ENCODE data around the gene ARHGAP35.

The ARHGAP35 gene

DNA sequence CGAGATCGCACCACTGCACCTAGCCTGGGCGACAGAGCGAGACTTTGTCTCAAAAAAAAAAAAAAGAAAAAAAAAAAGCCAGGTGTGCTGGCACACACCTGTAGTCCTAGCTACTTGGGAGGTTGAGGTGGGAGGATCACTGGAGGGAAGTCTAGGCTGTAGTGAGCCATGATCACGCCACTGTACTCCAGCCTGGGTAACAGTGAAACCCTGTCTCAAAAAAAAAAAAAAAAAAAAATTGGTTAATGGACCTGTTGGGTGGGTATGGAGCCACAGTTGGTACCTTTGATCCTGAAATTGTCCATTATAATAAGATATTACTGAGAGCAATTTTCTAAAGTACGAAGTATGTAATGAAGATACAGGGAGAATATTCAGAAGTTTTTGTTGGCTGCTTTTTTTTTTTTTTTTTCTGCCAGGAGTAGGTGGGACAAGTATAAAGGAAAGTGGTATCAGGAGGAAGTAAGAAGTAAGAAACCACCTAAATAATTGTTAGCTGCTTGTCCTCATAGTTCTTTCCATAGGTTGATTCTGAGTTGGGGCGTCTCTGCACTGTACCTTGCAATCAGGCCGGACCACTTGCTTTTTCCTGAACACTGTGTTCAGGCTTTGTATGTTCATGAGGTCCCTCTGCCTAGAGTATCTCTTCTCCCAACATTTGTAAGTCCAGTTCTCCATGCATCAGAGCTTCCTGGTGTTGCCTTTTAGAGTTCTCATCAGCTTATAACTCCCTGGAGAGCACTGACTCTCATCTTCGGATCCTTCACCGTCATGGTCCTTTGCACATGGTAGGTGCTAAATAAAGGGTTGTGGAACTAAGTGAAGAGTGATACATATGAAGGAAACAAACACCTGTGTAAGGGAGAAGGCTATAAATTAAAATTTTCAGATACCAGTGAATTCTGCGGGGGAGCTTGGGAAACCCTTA, 31.7 kb downstream of the ARHGAP35 start:
- DNase-seq (ENCODE audit: low read depth, low spot score) = no peak
- TF ChIP-seq, protein P1, sequence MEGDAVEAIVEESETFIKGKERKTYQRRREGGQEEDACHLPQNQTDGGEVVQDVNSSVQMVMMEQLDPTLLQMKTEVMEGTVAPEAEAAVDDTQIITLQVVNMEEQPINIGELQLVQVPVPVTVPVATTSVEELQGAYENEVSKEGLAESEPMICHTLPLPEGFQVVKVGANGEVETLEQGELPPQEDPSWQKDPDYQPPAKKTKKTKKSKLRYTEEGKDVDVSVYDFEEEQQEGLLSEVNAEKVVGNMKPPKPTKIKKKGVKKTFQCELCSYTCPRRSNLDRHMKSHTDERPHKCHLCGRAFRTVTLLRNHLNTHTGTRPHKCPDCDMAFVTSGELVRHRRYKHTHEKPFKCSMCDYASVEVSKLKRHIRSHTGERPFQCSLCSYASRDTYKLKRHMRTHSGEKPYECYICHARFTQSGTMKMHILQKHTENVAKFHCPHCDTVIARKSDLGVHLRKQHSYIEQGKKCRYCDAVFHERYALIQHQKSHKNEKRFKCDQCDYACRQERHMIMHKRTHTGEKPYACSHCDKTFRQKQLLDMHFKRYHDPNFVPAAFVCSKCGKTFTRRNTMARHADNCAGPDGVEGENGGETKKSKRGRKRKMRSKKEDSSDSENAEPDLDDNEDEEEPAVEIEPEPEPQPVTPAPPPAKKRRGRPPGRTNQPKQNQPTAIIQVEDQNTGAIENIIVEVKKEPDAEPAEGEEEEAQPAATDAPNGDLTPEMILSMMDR (IDR thresholded peaks at IDR 0.05; ENCODE audit: low read depth, low read length) = no peak
- in situ Hi-C loops (cut with HindIII; ENCODE audit: low sequenced_read_pairs) = no loop called here
- no peak overlapping the region for H3K4me3 ChIP-seq (ENCODE audit: low read depth, low read length)

DNA sequence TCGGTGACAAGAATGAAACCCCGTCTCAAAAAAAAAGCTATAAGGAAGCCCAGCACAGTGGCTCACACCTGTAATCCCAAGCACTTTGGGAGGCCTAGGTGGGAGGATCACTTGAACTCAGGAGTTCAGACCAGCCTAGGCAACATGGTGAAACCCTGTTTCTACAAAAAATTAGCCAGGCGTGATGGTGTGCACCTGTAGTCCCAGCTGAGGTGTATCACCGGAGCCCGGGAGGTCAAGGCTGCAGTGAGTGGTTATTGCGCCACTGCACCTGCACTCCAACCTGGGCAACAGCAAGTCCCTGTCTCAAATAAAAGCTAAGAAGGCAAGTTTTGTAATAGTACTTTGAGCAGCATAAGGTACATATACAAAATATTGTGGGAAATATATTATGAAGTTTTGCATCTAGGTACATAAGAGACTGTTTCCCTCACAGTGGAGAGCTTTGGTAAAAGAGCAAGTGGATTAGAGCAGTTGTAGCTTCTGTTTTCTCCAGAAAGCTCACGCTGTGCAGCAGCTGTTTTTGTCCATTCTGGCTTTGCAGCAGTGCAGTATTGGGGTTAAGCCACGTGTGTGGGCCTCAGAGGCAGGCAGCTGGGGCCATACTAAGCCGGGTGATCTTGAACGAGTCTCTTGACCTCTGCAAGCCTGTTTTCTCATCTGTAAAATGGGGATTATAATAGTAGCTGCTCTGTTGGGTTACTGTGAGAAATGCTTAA, 35.4 kb downstream of the ARHGAP35 start:
- in situ Hi-C loops (cut with HindIII; ENCODE audit: low sequenced_read_pairs) = no loop called here
- no peak overlapping the region for H3K4me3 ChIP-seq (ENCODE audit: low read depth, low read length)
- DNase-seq (ENCODE audit: low read depth, low spot score) = no peak
- TF ChIP-seq, protein P1 (IDR thresholded peaks at IDR 0.05; ENCODE audit: low read depth, low read length) = no peak

DNA sequence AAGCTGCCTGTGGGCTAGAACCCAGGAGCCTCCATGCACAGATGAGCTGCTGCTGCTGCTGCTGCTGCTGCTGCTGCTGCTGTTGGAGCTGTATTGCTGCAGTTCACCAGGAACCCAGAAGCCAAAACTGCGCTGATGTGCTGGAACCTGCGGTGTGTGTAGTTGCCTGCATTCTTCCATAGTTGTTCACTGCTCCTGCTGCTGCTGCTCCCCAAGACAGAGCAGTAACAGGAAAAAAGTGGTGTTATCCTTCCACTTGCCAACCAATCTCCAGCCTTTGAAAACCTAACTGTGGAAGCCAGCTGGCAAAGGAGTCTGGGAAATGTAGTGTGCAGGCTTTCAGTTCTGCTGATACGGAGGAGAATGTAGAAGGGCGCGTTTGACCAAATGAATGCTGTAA, 37.9 kb downstream of the ARHGAP35 start:
- in situ Hi-C loops (cut with HindIII; ENCODE audit: low sequenced_read_pairs) = no loop called here
- DNase-seq (ENCODE audit: low read depth, low spot score) = peak; percentile 85
- H3K4me3 ChIP-seq (ENCODE audit: low read depth, low read length) = no peak overlapping the region
- TF ChIP-seq, protein P1 (IDR thresholded peaks at IDR 0.05; ENCODE audit: low read depth, low read length) = no peak

DNA sequence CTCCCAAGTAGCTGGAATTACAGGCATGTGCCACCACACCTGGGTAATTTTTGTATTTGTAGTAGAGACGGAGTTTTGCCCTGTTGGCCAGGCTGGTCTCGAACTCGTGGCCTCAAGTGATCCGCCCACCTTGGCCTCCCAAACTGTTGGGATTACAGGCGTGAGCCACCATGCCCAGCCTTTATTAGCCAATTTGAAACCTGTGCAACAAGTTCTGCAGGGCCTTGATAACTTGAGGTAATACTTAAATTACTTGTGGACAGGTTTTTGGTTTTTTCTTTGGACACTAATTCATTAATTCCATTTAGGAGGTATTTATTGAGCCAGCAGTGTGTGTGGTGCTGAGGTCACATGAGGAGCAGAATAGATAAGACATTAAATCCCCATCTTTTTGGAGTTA, 39.5 kb downstream of the ARHGAP35 start:
- no peak overlapping the region for H3K4me3 ChIP-seq (ENCODE audit: low read depth, low read length)
- DNase-seq (ENCODE audit: low read depth, low spot score) = no peak
- in situ Hi-C loops (cut with HindIII; ENCODE audit: low sequenced_read_pairs) = no loop called here
- TF ChIP-seq, protein P1 (IDR thresholded peaks at IDR 0.05; ENCODE audit: low read depth, low read length) = no peak

DNA sequence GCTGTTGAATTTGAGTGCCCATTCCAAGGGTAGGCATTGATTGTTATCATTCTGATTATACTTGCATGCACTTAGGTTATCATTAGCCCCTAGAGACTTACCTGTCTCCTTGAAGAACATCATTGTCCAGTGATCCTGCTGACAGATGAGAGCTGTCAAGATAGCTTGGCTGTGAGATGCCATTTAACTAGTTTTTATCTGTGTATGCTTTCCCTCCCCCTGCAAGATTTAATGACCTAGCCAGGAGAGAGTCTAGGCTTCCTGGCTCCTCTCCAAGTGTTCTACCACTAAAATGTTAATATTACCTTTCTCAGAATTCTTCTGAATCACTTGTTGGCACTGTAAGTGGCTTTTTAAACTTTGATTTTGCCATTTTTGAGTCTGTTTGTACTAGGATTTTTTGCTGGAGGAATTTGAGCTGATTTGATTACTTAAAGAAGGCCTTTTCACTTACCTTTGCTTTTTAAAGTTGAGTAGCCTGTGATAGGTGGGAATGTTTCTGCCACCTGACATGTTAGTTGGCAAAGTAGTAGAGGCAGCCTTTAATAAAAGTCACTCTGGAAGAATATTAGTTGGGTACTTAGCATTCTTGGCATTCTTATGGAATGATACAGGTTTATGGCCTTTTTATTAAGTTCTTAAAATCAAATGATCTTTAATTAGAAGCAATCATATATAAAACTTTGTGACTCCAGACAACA, 41.1 kb downstream of the ARHGAP35 start:
- DNase-seq (ENCODE audit: low read depth, low spot score) = peak; percentile 65
- in situ Hi-C loops (cut with HindIII; ENCODE audit: low sequenced_read_pairs) = no loop called here
- H3K4me3 ChIP-seq (ENCODE audit: low read depth, low read length) = no peak overlapping the region
- TF ChIP-seq, protein P1 (IDR thresholded peaks at IDR 0.05; ENCODE audit: low read depth, low read length) = no peak

DNA sequence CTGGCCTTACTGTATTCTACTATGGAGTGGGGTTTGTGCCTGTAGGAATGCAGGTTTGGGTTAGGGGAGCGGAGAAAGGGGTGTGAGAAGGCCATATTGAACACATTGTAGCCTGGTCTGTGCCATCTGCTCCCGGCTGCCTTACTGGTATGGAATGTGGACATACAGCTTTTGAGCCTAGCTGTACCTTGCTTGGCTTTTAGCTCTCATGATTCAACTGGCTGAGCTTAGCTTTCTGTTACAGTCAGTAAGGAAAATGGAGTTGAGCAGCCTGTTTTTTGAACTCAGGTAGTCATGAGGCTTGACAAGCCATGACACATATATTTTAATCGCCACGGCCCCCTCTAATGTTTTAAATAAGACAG, 41.6 kb downstream of the ARHGAP35 start:
- no peak for DNase-seq (ENCODE audit: low read depth, low spot score)
- TF ChIP-seq, protein P1 (IDR thresholded peaks at IDR 0.05; ENCODE audit: low read depth, low read length) = no peak
- in situ Hi-C loops (cut with HindIII; ENCODE audit: low sequenced_read_pairs) = no loop called here
- H3K4me3 ChIP-seq (ENCODE audit: low read depth, low read length) = no peak overlapping the region

All from astrocyte of the spinal cord (primary cell).